ENCODE results near the gene TTC34. TPM values are rescaled to one million over a fixed set of nuclear protein-coding genes. Genes with fewer than 3 reads are reported as not detected.

TTC34 gene
- total and polyA plus RNA-seq, 9 of the 15 experiments (the other 6 are each of a cell fraction or from before 2014, with no cell fraction given) = 0.03 to 0.38 (median 0.05) TPM; not detected in 2

- Histone ChIP-seq H4K20me1 (replicated peaks; ENCODE audit: control insufficient read depth, insufficient read depth, low read length) (no peaks in the 10 kb centered on the region), H3K79me2 (ENCODE audit: control insufficient read depth, insufficient read depth, low read length) (no peaks in the 10 kb centered on the region), H3K36me3 (ENCODE audit: control insufficient read depth, insufficient read depth, low read length) (no peaks in the 10 kb centered on the region), H3K9me3 (replicated peaks; ENCODE audit: control insufficient read depth, insufficient read depth, low read depth, low read length) (no peaks in the 10 kb centered on the region), H3K27me3 (ENCODE audit: control insufficient read depth in 2 of 2, insufficient read depth in 2 of 2, low read length in 2 of 2) (no peaks in the 10 kb centered on the region), H3K4me1 (replicated peaks in 1 of 2; ENCODE audit: control insufficient read depth in 2 of 2, insufficient read depth in 2 of 2, low read length in 2 of 2) (no peaks in the 10 kb centered on the region; a peak in 1 of 5 replicates), H3K9ac (ENCODE audit: insufficient read depth in 1 of 2, low read depth in 2 of 2, low read length in 2 of 2) (no peak overlapping the region), H3K4me3 (no peak overlapping the region), H3K9me1 (ENCODE audit: control insufficient read depth, insufficient read depth, low read length) (no peaks in the 10 kb centered on the region), H2AFZ (ENCODE audit: low read depth, low read length) (no peak overlapping the region), H3K4me2 (ENCODE audit: insufficient read depth, low read length) (no peak overlapping the region), H3K27ac (ENCODE audit: extremely low read depth, low read depth, low read length) (no peak overlapping the region)
- WGBS (ENCODE audit: insufficient coverage, low coverage, missing lambda C conversion rate) = 9% methylated on average over 42 of the region's 58 CpGs
- TF ChIP-seq ZNF140 (CRISPR knock-in tag; IDR thresholded peaks at IDR 0.05) (no peak), MCM7 (IDR thresholded peaks at IDR 0.05) (no peak), ZNF586 (CRISPR knock-in tag; conservative IDR thresholded peaks at IDR 0.05) (no peak), GABPB2 (CRISPR knock-in tag; conservative IDR thresholded peaks at IDR 0.05) (no peak), MTA3 (IDR thresholded peaks at IDR 0.05; ENCODE audit: borderline replicate concordance) (no peak), KLF16 (IDR thresholded peaks at IDR 0.05) (no peak), CREB5 (CRISPR knock-in tag; IDR thresholded peaks at IDR 0.05) (no peak)
- TF ChIP-seq, protein P1, sequence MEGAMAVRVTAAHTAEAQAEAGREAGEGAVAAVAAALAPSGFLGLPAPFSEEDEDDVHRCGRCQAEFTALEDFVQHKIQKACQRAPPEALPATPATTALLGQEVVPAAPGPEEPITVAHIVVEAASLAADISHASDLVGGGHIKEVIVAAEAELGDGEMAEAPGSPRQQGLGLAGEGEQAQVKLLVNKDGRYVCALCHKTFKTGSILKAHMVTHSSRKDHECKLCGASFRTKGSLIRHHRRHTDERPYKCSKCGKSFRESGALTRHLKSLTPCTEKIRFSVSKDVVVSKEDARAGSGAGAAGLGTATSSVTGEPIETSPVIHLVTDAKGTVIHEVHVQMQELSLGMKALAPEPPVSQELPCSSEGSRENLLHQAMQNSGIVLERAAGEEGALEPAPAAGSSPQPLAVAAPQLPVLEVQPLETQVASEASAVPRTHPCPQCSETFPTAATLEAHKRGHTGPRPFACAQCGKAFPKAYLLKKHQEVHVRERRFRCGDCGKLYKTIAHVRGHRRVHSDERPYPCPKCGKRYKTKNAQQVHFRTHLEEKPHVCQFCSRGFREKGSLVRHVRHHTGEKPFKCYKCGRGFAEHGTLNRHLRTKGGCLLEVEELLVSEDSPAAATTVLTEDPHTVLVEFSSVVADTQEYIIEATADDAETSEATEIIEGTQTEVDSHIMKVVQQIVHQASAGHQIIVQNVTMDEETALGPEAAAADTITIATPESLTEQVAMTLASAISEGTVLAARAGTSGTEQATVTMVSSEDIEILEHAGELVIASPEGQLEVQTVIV (CRISPR knock-in tag; IDR thresholded peaks at IDR 0.05; ENCODE audit: borderline replicate concordance) = no peak
- intact Hi-C loops (cut with micrococcal nuclease) = no loop called here
- ChIA-PET CTCF (ENCODE audit: low intra/inter-chr PET ratio) (no interaction called here), POLR2A (no interaction called here)
- no TSS peak for BruUV-seq (replicated peaks)
- DNase-seq (ENCODE audit: extremely low read depth in 1 of 4, low spot score in 3 of 4) (no peak), ATAC-seq (no peak), FAIRE-seq (no peak)
- in situ Hi-C loops (cut with MboI) = loop anchor here (10.0 kb wide), 2 partner anchors 105 to 135 kb away; no protein-coding TSS in a partner anchor
Measured at GRCh38 chr1:2789986-2790581, 11.4 kb downstream of the TTC34 start.
